ENCODE results near the gene RENBP. TPM values are rescaled to one million over a fixed set of nuclear protein-coding genes. Genes with fewer than 3 reads are reported as not detected.
A peak's percentile ranks its signal among the peaks of the same experiment; 100 is the strongest.

RENBP gene
- total and polyA plus RNA-seq, 2 of the 13 experiments (the other 11 are each of a cell fraction or from before 2014, with no cell fraction given), result 1.4 to 2.6 TPM

- FAIRE-seq (no peak), DNase-seq (ENCODE audit: low spot score) (peak; percentile 14), ATAC-seq (peak; percentile 50)
- no peaks in the 10 kb centered on the region for H3K9me3 ChIP-seq (ENCODE audit: low read length)
- H3K9ac ChIP-seq (ENCODE audit: insufficient read depth, low read depth, low read length), result no peak overlapping the region
- no peak overlapping the region for H3K4me3 ChIP-seq (replicated peaks in 1 of 3; ENCODE audit: insufficient read depth in 1 of 3, low read depth in 2 of 3, low read length in 3 of 3)
- WGBS (ENCODE audit: low lambda C conversion rate), result 60% methylated on average over 10 of the region's 33 CpGs
- no peaks in the 10 kb centered on the region for H3K79me2 ChIP-seq (ENCODE audit: insufficient read depth, low read length)
- ChIA-PET POLR2A (no interaction called here), CTCF (ENCODE audit: low intra/inter-chr PET ratio, low total read pairs) (interaction anchor here (0.7 to 1.5 kb wide), 3 partner anchors 30 to 190 kb away, joined by 3 to 8 read pairs (median 6); partner anchors contain the start of gene PLXNB3)
- no TSS peak for BruUV-seq (replicated peaks)
- intact Hi-C loops (cut with micrococcal nuclease; ENCODE audit: unreplicated experiment) (no loop called here), in situ Hi-C loops (cut with HindIII; ENCODE audit: extremely low pct_ligation_motif_present, low pct_unique_long_range_greater_than_20kb) (no loop called here)
- peaks cover 6% of the 10 kb centered on the region for H3K4me1 ChIP-seq (ENCODE audit: insufficient read depth, low read length)
- no peaks in the 10 kb centered on the region for H3K27me3 ChIP-seq (ENCODE audit: control insufficient read depth in 1 of 2, insufficient read depth in 2 of 2, low read length in 2 of 2)
- peaks cover 17 to 67% of the 10 kb centered on the region in 2 experiments; a peak in 4 of 5 replicates for H3K36me3 ChIP-seq (replicated peaks in 1 of 2; ENCODE audit: control insufficient read depth in 1 of 2, insufficient read depth in 2 of 2, low read length in 2 of 2)
- H3K4me2 ChIP-seq (ENCODE audit: low read depth, low read length), result no peak overlapping the region
- H4K20me1 ChIP-seq (ENCODE audit: insufficient read depth, low read length), result 0 out of 2 replicates have a peak, but pooled peaks cover 2% of the 10 kb centered on the region
- H2AFZ ChIP-seq (ENCODE audit: low read length), result no peak overlapping the region
- no peak overlapping the region for H3K27ac ChIP-seq (ENCODE audit: extremely low read length, insufficient read depth, low read length)
- 0 out of 2 replicates have a peak, but pooled peaks have one; percentile 42 for TF ChIP-seq ZBTB33 (CRISPR knock-in tag; IDR thresholded peaks at IDR 0.05)
- TF ChIP-seq XRCC5 (optimal IDR thresholded peaks at IDR 0.05; ENCODE audit: low read length), result peak; percentile 36
- 0 out of 2 replicates have a peak, but pooled peaks have one; percentile 54 for TF ChIP-seq KDM3A (CRISPR knock-in tag; IDR thresholded peaks at IDR 0.05; ENCODE audit: low read depth)
- peak; percentile 34; the same call in 1 of the 2 replicates for TF ChIP-seq ZNF687 (CRISPR knock-in tag; IDR thresholded peaks at IDR 0.05)
- no peak for TF ChIP-seq ZNF318 (CRISPR knock-in tag; IDR thresholded peaks at IDR 0.05)
- no peak for TF ChIP-seq MEF2D (CRISPR knock-in tag; IDR thresholded peaks at IDR 0.05)
- peak; percentile 93 for TF ChIP-seq AGO2 (optimal IDR thresholded peaks at IDR 0.05; ENCODE audit: low read depth, low read length)
- TF ChIP-seq STAG1 (CRISPR knock-in tag; IDR thresholded peaks at IDR 0.05), result peak; percentile 77
- TF ChIP-seq ARNT (IDR thresholded peaks at IDR 0.05), result no peak
- peak; percentile 78; the same call in 1 of the 2 replicates for TF ChIP-seq SRF (IDR thresholded peaks at IDR 0.05; ENCODE audit: low read depth, low read length)
Observed at GRCh38 chrX:153953342-153953830, 8.9 kb upstream of the RENBP start.

All from HepG2 (cell line).